ENCODE results near the gene SS18L1.
A peak's percentile ranks its signal among the peaks of the same experiment; 100 is the strongest.

The SS18L1 gene

GRCh38 chr20:62135573-62136266 lies 7.8 kb upstream of the SS18L1 start:
- ChIA-PET CTCF (interaction anchor here (0.9 to 11.6 kb wide), 12 partner anchors 9 to 126 kb away, joined by 3 to 134 read pairs (median 4); no protein-coding TSS in a partner anchor), POLR2A (interaction anchor here (1.4 to 4.6 kb wide), 2 partner anchors 13 to 70 kb away, joined by 5 to 29 read pairs; partner anchors contain the start of genes LSM14B and TAF4)
- no peak overlapping the region for H3K4me3 ChIP-seq (ENCODE audit: low read depth, low read length)
- no peak for DNase-seq (ENCODE audit: low read depth, low spot score)
- no peak for TF ChIP-seq CTCF (IDR thresholded peaks at IDR 0.05; ENCODE audit: insufficient read depth, low read length, missing control alignments)

GRCh38 chr20:62136283-62137091 lies 7.1 kb upstream of the SS18L1 start:
- no peak for DNase-seq (ENCODE audit: low read depth, low spot score)
- ChIA-PET CTCF (interaction anchor here (0.9 to 11.6 kb wide), 14 partner anchors 10 to 127 kb away, joined by 3 to 134 read pairs (median 4); no protein-coding TSS in a partner anchor), POLR2A (interaction anchor here (1.4 to 4.6 kb wide), 2 partner anchors 13 to 71 kb away, joined by 5 to 29 read pairs; partner anchors contain the start of genes LSM14B and TAF4)
- H3K4me3 ChIP-seq (ENCODE audit: low read depth, low read length), result no peak overlapping the region
- TF ChIP-seq CTCF (IDR thresholded peaks at IDR 0.05; ENCODE audit: insufficient read depth, low read length, missing control alignments), result peak; percentile 81

GRCh38 chr20:62137092-62137384 lies 6.5 kb upstream of the SS18L1 start:
- no peak for DNase-seq (ENCODE audit: low read depth, low spot score)
- TF ChIP-seq CTCF (IDR thresholded peaks at IDR 0.05; ENCODE audit: insufficient read depth, low read length, missing control alignments), result no peak
- ChIA-PET CTCF (interaction anchor here (0.7 to 11.6 kb wide), 13 partner anchors 9 to 128 kb away, joined by 3 to 134 read pairs (median 4); no protein-coding TSS in a partner anchor), POLR2A (no interaction called here)
- no peak overlapping the region for H3K4me3 ChIP-seq (ENCODE audit: low read depth, low read length)

- ChIA-PET POLR2A (no interaction called here), CTCF (interaction anchor here (0.7 to 11.6 kb wide), 12 partner anchors 10 to 128 kb away, joined by 3 to 134 read pairs (median 5); no protein-coding TSS in a partner anchor)
- H3K4me3 ChIP-seq (ENCODE audit: low read depth, low read length), result no peak overlapping the region
- no peak for DNase-seq (ENCODE audit: low read depth, low spot score)
- TF ChIP-seq CTCF (IDR thresholded peaks at IDR 0.05; ENCODE audit: insufficient read depth, low read length, missing control alignments), result no peak
Observed at GRCh38 chr20:62137478-62138203, 5.9 kb upstream of the SS18L1 start.

- DNase-seq (ENCODE audit: low read depth, low spot score), result no peak
- no peak overlapping the region for H3K4me3 ChIP-seq (ENCODE audit: low read depth, low read length)
- ChIA-PET POLR2A (no interaction called here), CTCF (interaction anchor here (0.9 to 11.6 kb wide), 10 partner anchors 10 to 129 kb away, joined by 3 to 134 read pairs (median 6); no protein-coding TSS in a partner anchor)
- TF ChIP-seq CTCF (IDR thresholded peaks at IDR 0.05; ENCODE audit: insufficient read depth, low read length, missing control alignments), result no peak
Observed at GRCh38 chr20:62138204-62138543, 5.4 kb upstream of the SS18L1 start.

All from AG04449 (cell line).